Cerebellar nuclear complex (tissue), 1 donor: ENCODE data around the gene ADGRF4.

Experiments used
- DNase-seq, 2 experiments: peaks; one replicate each; lab custom pipeline; 2025; lab: John Stamatoyannopoulos, UW

Gene ADGRF4

GRCh38 chr6:47681201-47681990 lies 17.0 kb upstream of the ADGRF4 start:
- peak; percentile 39 to 74 for DNase-seq

- DNase-seq, result no peak
Observed at GRCh38 chr6:47686411-47686810, 12.0 kb upstream of the ADGRF4 start.

GRCh38 chr6:47687432-47687831 lies 10.9 kb upstream of the ADGRF4 start:
- no peak for DNase-seq

DNA sequence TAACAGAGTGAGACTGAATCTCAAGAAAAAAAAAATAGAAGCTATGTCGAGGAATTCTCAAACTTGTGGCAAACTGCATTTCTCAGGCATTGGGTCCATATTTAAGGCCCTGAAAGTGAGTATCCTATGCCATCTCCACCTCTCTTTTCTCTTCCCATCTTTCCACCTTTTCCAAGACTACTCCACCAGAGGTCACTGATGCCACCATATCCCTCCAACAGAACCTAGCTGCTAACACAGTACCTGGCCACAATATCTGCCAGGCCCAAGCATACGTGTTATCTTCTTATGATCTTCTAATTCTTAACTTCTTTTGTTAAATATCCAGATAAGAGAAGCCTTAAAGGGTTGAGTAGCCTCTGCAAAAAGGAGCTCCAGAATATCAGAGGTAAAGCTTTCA lies 8.2 kb upstream of the ADGRF4 start:
- no peak for DNase-seq

DNA sequence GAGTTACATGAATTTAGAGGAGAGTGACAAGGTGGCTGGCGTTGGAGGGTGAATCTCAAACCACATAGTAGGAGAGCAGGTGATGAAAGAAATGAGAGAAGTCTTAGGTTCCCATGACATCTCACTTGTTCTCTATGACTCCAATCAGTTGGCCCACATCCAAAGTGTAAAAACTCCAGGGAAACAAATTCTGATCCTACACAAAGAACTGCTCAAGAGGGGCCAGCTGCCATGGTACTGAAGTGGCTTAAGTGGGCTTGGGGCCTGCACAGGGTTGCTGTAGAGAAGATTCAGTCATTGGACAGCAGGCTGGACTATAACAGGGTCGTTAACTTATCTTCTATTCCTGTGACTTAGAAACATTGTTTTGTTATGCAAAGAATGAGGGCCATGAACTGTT lies 7.6 kb upstream of the ADGRF4 start:
- DNase-seq, result no peak

GRCh38 chr6:47697925-47698324 lies 455 bp upstream of the ADGRF4 start:
- no peak for DNase-seq

GRCh38 chr6:47700053-47700452 lies 1.7 kb downstream of the ADGRF4 start:
- no peak for DNase-seq

DNA sequence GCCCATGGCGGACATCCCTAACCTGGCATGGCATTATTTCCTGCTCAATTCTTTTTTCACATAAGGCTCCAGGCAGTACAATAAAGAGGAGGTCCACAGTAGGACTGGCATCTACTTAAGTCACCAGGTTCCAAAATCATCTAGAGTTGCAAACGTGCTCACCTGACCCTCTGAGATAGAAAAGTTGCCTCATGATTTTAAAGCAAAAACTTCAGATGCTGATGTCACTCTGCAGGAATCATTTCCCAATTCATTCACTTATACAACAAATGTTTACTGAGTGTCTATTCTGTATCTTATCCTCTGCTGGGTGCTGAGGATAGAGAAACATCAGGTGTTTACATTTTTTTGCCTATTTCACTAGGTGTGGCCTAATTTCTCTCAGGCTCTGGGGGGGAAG lies 2.2 kb downstream of the ADGRF4 start:
- no peak for DNase-seq

GRCh38 chr6:47701363-47701762 lies 3.0 kb downstream of the ADGRF4 start:
- DNase-seq, result no peak

GRCh38 chr6:47709160-47709559 lies 10.8 kb downstream of the ADGRF4 start:
- no peak for DNase-seq

- DNase-seq, result no peak
Observed at GRCh38 chr6:47710295-47710694, 11.9 kb downstream of the ADGRF4 start.

GRCh38 chr6:47713200-47713599 lies 14.8 kb downstream of the ADGRF4 start:
- DNase-seq, result no peak

- no peak for DNase-seq
Observed at GRCh38 chr6:47714802-47715201, 16.4 kb downstream of the ADGRF4 start.

- no peak for DNase-seq
Observed at GRCh38 chr6:47715782-47716181, 17.4 kb downstream of the ADGRF4 start.

DNA sequence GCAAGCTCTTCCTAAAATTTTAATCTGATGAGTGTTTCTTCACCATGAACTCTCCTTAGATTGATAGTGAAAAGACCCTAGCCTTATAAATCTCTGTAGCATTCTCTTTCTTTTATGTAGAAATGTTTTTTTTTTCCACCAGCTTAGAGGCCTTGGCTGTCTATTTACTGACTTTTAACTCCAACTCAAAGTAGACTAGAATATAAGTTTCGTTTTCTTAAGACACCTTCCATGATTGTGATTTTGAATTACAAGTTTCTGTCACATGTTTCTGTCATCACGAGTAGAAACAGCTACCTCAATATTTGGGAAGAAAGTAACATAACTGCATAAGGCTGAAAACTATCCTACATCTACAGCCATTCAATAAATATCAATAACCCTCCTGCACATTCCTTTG lies 17.8 kb downstream of the ADGRF4 start:
- DNase-seq, result no peak

GRCh38 chr6:47718571-47718970 lies 20.2 kb downstream of the ADGRF4 start:
- DNase-seq, result no peak

DNA sequence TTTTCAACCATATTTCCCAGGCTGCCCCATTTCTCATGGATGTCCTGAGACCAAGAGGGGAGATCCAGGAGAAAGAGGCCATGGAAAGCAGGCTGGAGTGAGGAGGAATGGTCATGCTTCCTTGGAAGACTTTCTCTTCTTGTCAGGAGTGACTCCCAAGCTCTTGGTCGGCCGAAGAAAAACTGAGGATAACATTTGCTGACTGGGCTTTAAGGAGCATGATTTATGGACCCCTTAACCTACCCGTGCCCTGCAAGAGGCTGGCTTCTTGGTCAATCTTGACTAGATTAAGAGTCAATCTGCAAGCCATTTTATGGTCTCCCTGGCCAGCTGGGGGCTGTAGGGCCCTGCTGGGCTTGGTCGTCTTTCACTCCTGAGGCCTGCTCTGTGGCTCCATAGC lies 22.8 kb downstream of the ADGRF4 start:
- no peak for DNase-seq

GRCh38 chr6:47722194-47722593 lies 23.8 kb downstream of the ADGRF4 start:
- no peak for DNase-seq

- DNase-seq, result no peak
Observed at GRCh38 chr6:47724300-47724699, 25.9 kb downstream of the ADGRF4 start.

DNA sequence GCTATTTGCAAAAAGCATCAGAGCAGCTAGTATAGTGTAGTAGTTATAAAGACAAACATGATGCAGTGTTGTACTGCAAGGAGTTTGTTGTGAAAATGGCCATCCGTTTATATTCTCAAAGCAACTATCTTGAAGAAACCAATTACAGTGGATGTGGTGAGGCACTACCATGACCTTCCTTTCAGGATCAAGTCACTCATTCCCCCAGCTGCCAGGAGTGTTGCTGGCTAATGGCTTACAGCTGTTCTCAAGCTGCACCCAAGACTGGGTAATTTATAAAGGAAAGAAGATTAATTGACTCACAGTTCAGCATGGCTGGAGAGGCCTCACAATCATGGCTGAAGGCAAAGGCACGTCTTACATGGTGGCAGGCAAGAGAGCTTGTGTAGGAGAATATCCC lies 29.0 kb downstream of the ADGRF4 start:
- no peak for DNase-seq

DNA sequence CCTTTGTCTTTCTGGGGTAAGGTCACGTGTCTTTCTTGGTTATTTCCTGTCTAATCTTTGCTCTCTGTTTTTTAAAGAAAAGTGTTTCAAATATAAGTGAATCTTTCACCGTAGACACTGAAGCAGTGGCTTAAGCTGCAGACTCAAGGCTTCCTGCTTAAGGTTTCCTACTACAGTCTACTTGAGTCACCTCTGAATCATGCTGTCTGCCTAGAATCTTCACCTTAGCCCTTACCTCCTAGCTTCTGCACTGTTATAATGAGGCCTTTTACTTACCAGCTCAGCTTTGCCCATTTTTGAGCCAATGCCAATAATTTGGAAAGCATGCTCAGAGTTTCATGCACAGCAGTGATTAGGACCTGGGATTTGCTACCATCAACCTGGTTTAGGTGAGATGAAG lies 30.6 kb downstream of the ADGRF4 start:
- DNase-seq, result no peak

DNA sequence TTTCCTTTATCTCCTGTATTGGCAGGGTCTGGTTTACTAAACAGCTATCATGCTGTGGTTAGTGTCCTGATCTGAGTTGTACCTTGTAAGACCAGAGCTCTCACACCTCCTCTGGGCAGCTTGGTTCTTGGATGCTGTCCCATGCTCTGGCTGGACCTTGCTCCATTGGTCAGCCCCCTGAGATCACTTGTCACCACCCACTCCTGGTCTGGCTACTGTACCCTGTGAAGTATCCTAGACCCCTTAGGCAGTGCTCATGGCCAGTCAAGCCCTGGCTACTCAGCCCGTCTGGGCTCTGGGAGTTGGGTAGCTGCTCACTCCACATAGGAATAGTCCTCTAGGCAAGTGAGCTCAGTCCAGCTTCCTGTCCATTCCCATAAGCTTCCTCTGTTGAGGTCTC lies 31.1 kb downstream of the ADGRF4 start:
- DNase-seq, result no peak

DNA sequence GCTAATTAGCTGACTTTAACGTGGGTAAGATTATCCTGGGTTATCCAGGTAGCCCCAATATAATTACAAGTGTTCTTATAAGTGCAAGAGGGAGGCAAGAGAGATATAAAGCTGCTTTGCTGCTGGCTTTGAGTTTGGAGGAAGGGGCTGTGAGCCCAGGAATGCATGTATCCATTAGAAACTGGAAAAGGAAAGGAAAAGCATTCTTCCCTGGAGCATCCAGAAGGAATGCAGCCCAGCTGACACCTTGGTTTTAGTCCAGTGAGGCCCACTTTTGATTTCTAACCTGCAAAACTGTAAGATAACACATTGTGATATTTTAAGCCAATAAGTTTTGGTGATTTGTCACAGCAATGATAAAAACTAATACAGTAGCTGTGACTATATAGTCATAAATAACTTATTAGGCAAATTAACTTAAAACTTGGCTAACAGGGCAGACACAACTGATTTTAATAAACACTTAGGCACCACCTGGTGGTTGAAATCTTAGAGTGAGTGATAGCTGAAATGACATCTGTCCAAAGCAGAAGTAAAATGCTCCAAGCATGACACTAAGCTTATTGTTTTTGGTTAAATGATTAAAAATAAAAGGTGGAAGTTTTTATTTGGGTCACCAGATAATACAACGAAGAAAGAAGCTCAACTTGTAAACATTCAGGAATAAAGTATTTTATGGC lies 35.6 kb downstream of the ADGRF4 start:
- DNase-seq, result peak in 1 of 2 experiments; percentile 8
